Muscle layer of colon (tissue), 2 donors: ENCODE data around the gene KTI12.
A peak's percentile ranks its signal among the peaks of the same experiment; 100 is the strongest.
"Not testable (repeated sequence)": the region's sequence is repeated elsewhere in the genome, so short reads cannot be mapped to it uniquely, and the experiment has no call there.

ENCODE experiments used
- H3K27ac ChIP-seq: one replicate; pipeline ENCODE4 v1.7.0; 2013; ENCODE audit warnings: low read depth, mild to moderate bottlenecking, low read length, moderate library complexity
- H3K27me3 ChIP-seq, 2 donors: one replicate each; pipeline ENCODE4 v1.7.0; 2013; ENCODE audit warnings: low read length in 2 of 2, mild to moderate bottlenecking in 2 of 2; ENCODE audit not compliant: insufficient read depth in 2 of 2, control insufficient read depth in 1 of 2
- H3K36me3 ChIP-seq: one replicate; pipeline ENCODE4 v1.7.0; 2013; ENCODE audit warnings: mild to moderate bottlenecking, low read length; ENCODE audit not compliant: insufficient read depth
- H3K4me1 ChIP-seq: one replicate; pipeline ENCODE4 v1.7.0; 2013; ENCODE audit warnings: mild to moderate bottlenecking, low read length; ENCODE audit not compliant: insufficient read depth
- H3K4me3 ChIP-seq, 2 donors: one replicate each; pipeline ENCODE4 v1.7.0; 2013; ENCODE audit warnings: low read length in 2 of 2, low read depth in 1 of 2, mild to moderate bottlenecking in 1 of 2, moderate library complexity in 1 of 2
- H3K9ac ChIP-seq: one replicate; pipeline ENCODE4 v1.7.0; 2013; ENCODE audit warnings: low read length
- H3K9me3 ChIP-seq: one replicate; pipeline ENCODE4 v1.7.0; 2013; ENCODE audit warnings: mild to moderate bottlenecking, low read length
- donor health status: abdominal sarcoma.
- donor health status: Adenocarcinoma of cecum.

Gene KTI12

GRCh38 chr1:52034050-52034384 is 407 bp upstream of the KTI12 start:
- Histone ChIP-seq H3K27ac (peak overlapping the region; percentile 94), H3K9ac (peak overlapping the region; percentile 39), H3K36me3 (peaks cover 9% of the 10 kb centered on the region), H3K27me3 (no peaks in the 10 kb centered on the region), H3K4me1 (peaks cover 18% of the 10 kb centered on the region), H3K9me3 (no peaks in the 10 kb centered on the region), H3K4me3 (peak overlapping the region in 1 of 2 donors; percentile 89)

- no peaks in the 10 kb centered on the region for H3K27me3 ChIP-seq
Observed at GRCh38 chr1:52032785-52033131, 852 bp downstream of the KTI12 start.

GRCh38 chr1:52032124-52032784 is 1.4 kb downstream of the KTI12 start:
- H3K4me3 ChIP-seq, result peak overlapping the region; percentile 58 to 89
- H3K9ac ChIP-seq, result peak overlapping the region; percentile 39
- H3K36me3 ChIP-seq, result no peaks in the 10 kb centered on the region
- peaks cover 18% of the 10 kb centered on the region for H3K4me1 ChIP-seq
- H3K27ac ChIP-seq, result peak overlapping the region; percentile 94
- H3K27me3 ChIP-seq, result no peaks in the 10 kb centered on the region
- no peaks in the 10 kb centered on the region for H3K9me3 ChIP-seq

More at GRCh38 chr1:52032785-52033131, 852 bp downstream of the KTI12 start:
- Histone ChIP-seq H3K27ac (peak overlapping the region; percentile 94), H3K9me3 (no peaks in the 10 kb centered on the region), H3K4me1 (peaks cover 18% of the 10 kb centered on the region), H3K9ac (peak overlapping the region; percentile 39), H3K4me3 (peak overlapping the region; percentile 58 to 89), H3K36me3 (no peaks in the 10 kb centered on the region)

- H3K4me3 ChIP-seq, H3K36me3 ChIP-seq, H3K9me3 ChIP-seq, H3K9ac ChIP-seq, H3K27me3 ChIP-seq, H3K27ac ChIP-seq: not testable (repeated sequence)
- H3K4me1 ChIP-seq, result peaks cover 18% of the 10 kb centered on the region
Observed at GRCh38 chr1:52028839-52029238, 4.8 kb downstream of the KTI12 start.

- Histone ChIP-seq H3K27me3 (no peaks in the 10 kb centered on the region), H3K4me3 (no peak overlapping the region), H3K9ac (no peak overlapping the region), H3K9me3 (no peaks in the 10 kb centered on the region), H3K27ac (no peak overlapping the region), H3K4me1 (peaks cover 18% of the 10 kb centered on the region), H3K36me3 (peaks cover 15% of the 10 kb centered on the region)
Observed at GRCh38 chr1:52028328-52028727, 5.3 kb downstream of the KTI12 start.

GRCh38 chr1:52026278-52026677 is 7.3 kb downstream of the KTI12 start:
- Histone ChIP-seq H3K9me3 (no peaks in the 10 kb centered on the region), H3K27me3 (no peaks in the 10 kb centered on the region), H3K27ac (no peak overlapping the region), H3K4me1 (peaks cover 5% of the 10 kb centered on the region), H3K36me3 (peaks cover 32% of the 10 kb centered on the region), H3K4me3 (no peak overlapping the region), H3K9ac (no peak overlapping the region)

- H3K4me3 ChIP-seq, result no peak overlapping the region
- no peak overlapping the region for H3K27ac ChIP-seq
- peaks cover 39% of the 10 kb centered on the region for H3K36me3 ChIP-seq
- H3K9ac ChIP-seq, result no peak overlapping the region
- no peaks in the 10 kb centered on the region for H3K4me1 ChIP-seq
- H3K27me3 ChIP-seq, result no peaks in the 10 kb centered on the region
- no peaks in the 10 kb centered on the region for H3K9me3 ChIP-seq
Observed at GRCh38 chr1:52022133-52022532, 11.5 kb downstream of the KTI12 start.

- Histone ChIP-seq H3K27me3 (no peaks in the 10 kb centered on the region), H3K9me3 (no peaks in the 10 kb centered on the region), H3K27ac (no peak overlapping the region), H3K36me3 (no peaks in the 10 kb centered on the region), H3K4me3 (no peak overlapping the region), H3K4me1 (no peaks in the 10 kb centered on the region), H3K9ac (no peak overlapping the region)
Observed at GRCh38 chr1:52008071-52008809, 25.4 kb downstream of the KTI12 start.

- Histone ChIP-seq H3K36me3 (no peaks in the 10 kb centered on the region), H3K4me3 (no peak overlapping the region), H3K27me3 (no peaks in the 10 kb centered on the region), H3K9me3 (no peaks in the 10 kb centered on the region), H3K27ac (no peak overlapping the region), H3K4me1 (no peaks in the 10 kb centered on the region), H3K9ac (no peak overlapping the region)
Observed at GRCh38 chr1:52007215-52008002, 26.2 kb downstream of the KTI12 start.

- not testable (repeated sequence) for H3K27me3 ChIP-seq, H3K27ac ChIP-seq, H3K9me3 ChIP-seq, H3K36me3 ChIP-seq, H3K4me3 ChIP-seq, H3K4me1 ChIP-seq, H3K9ac ChIP-seq
Observed at GRCh38 chr1:52006081-52006553, 27.5 kb downstream of the KTI12 start.

- H3K36me3 ChIP-seq, H3K27ac ChIP-seq, H3K9ac ChIP-seq, H3K9me3 ChIP-seq, H3K4me1 ChIP-seq, H3K27me3 ChIP-seq, H3K4me3 ChIP-seq: not testable (repeated sequence)
Observed at GRCh38 chr1:52005548-52005947, 28.1 kb downstream of the KTI12 start.
